Measurements from ENCODE around the gene EPB41L3. TPM values are rescaled to one million over a fixed set of nuclear protein-coding genes. Genes with fewer than 3 reads are reported as not detected.

EPB41L3 gene
- total RNA-seq, 1 experiment from 2014 or later = 20.6 TPM

DNA sequence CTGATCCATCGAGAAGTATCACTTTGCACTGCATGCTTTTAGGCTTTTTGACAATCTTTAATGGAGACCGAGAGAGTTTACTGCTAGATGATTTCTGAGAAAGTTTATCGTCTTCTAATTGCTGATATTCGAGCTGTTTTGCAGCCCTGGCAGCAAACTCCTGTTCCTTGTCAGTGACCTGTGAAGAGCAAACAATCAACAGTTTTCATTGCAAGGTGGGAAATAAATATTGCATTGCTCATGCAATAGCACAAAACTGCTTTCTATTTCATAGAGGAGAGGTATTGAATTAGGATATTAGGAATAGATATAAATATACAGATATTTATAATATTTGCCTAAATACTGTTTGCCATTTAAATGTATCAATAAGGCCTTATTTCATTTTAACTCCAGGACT is 65.5 kb downstream of the EPB41L3 start:
- peaks cover 46% of the 10 kb centered on the region for H3K4me1 Mint-ChIP-seq
- peaks cover 4% of the 10 kb centered on the region; the same call in 1 of the 2 replicates for H3K36me3 Mint-ChIP-seq
- no peak for DNase-seq (ENCODE audit: low spot score)
- H3K9me3 Mint-ChIP-seq = peaks cover 12% of the 10 kb centered on the region
- peak overlapping the region; percentile 19; the same call in 1 of the 2 replicates for H3K27ac Mint-ChIP-seq
- ChIA-PET POLR2A (no interaction called here), CTCF (interaction anchor here (1.3 to 1.9 kb wide), 3 partner anchors 21 to 68 kb away, joined by 4 to 7 read pairs (median 5); no protein-coding TSS in a partner anchor)
- TF ChIP-seq ZNF423 (CRISPR knock-in tag; IDR thresholded peaks at IDR 0.05) = no peak
- TF ChIP-seq OVOL2 (CRISPR knock-in tag; IDR thresholded peaks at IDR 0.05; ENCODE audit: borderline replicate concordance) = no peak
- no peak for TF ChIP-seq CREB1 (CRISPR knock-in tag; IDR thresholded peaks at IDR 0.05)
- TF ChIP-seq, protein P1, sequence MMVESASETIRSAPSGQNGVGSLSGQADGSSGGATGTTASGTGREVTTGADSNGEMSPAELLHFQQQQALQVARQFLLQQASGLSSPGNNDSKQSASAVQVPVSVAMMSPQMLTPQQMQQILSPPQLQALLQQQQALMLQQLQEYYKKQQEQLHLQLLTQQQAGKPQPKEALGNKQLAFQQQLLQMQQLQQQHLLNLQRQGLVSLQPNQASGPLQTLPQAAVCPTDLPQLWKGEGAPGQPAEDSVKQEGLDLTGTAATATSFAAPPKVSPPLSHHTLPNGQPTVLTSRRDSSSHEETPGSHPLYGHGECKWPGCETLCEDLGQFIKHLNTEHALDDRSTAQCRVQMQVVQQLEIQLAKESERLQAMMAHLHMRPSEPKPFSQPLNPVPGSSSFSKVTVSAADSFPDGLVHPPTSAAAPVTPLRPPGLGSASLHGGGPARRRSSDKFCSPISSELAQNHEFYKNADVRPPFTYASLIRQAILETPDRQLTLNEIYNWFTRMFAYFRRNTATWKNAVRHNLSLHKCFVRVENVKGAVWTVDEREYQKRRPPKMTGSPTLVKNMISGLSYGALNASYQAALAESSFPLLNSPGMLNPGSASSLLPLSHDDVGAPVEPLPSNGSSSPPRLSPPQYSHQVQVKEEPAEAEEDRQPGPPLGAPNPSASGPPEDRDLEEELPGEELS (CRISPR knock-in tag; IDR thresholded peaks at IDR 0.05) = no peak
- TF ChIP-seq GRHL2 (CRISPR knock-in tag; IDR thresholded peaks at IDR 0.05; ENCODE audit: insufficient replicate concordance, severe bottlenecking) = no peak
- TF ChIP-seq NR3C1 (CRISPR knock-in tag; conservative IDR thresholded peaks at IDR 0.05; ENCODE audit: low read depth) = no peak
- no peak for TF ChIP-seq IRF2 (CRISPR knock-in tag; IDR thresholded peaks at IDR 0.05; ENCODE audit: borderline replicate concordance, low read depth)
- TF ChIP-seq, protein P2, sequence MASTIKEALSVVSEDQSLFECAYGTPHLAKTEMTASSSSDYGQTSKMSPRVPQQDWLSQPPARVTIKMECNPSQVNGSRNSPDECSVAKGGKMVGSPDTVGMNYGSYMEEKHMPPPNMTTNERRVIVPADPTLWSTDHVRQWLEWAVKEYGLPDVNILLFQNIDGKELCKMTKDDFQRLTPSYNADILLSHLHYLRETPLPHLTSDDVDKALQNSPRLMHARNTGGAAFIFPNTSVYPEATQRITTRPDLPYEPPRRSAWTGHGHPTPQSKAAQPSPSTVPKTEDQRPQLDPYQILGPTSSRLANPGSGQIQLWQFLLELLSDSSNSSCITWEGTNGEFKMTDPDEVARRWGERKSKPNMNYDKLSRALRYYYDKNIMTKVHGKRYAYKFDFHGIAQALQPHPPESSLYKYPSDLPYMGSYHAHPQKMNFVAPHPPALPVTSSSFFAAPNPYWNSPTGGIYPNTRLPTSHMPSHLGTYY (CRISPR knock-in tag; IDR thresholded peaks at IDR 0.05) = no peak
- TF ChIP-seq RORB (CRISPR knock-in tag; IDR thresholded peaks at IDR 0.05) = no peak
- H3K27me3 Mint-ChIP-seq (ENCODE audit: low read depth) = no peaks in the 10 kb centered on the region
- no peak for ATAC-seq
- no peak overlapping the region for H3K4me3 Mint-ChIP-seq

DNA sequence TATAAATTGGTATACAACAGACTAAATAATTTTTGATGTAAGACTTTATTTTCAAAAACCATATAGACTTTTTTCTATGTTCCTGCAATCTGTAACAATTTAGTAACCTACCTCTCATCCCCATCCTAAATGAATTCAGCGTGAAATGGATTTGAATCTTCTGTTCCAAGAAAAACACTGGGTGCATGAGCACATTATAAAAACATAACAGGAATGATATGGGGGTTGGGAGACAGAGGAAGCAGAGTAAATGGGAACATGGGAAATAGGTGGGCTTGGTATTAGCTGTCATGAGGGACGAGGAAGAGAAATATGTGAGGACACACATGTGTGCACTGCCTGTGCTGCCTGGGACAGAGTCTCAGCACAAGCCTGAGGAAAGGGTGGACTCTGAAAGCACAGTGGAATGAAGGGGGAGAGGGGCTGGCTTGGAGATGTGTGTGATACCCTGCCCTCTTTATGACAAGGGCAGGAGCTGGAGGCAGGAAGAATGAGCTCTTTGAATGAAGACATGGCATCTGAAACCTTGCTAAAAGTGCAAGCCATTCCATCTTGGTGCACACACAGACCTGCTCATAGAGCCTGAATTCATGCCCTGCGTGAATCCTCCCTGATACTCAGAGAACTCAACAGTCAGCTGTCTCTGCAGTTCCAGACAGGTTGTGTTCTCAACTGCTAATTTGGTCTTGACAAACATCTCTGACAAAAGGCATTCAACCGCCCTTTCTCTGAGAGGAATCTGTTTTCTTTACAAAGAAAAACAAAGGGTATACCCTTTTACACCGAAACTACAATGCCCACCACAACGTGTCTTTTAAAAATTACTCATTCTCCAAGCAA is 66.6 kb downstream of the EPB41L3 start:
- H3K9me3 Mint-ChIP-seq = peaks cover 10% of the 10 kb centered on the region
- DNase-seq (ENCODE audit: low spot score) = no peak
- CTCF ChIA-PET = interaction anchor here (1.3 to 1.9 kb wide), 3 partner anchors 20 to 69 kb away, joined by 4 to 7 read pairs (median 5); no protein-coding TSS in a partner anchor
- peaks cover 45% of the 10 kb centered on the region for H3K4me1 Mint-ChIP-seq
- peak; percentile 44 for ATAC-seq
- TF ChIP-seq GABPB1 (CRISPR knock-in tag; IDR thresholded peaks at IDR 0.05) (no peak), CREM (CRISPR knock-in tag; IDR thresholded peaks at IDR 0.05) (no peak), NFYB (CRISPR knock-in tag; conservative IDR thresholded peaks at IDR 0.05; ENCODE audit: low read depth) (no peak), RORB (CRISPR knock-in tag; IDR thresholded peaks at IDR 0.05) (no peak), ATF1 (CRISPR knock-in tag; IDR thresholded peaks at IDR 0.05) (no peak), ZNF317 (CRISPR knock-in tag; IDR thresholded peaks at IDR 0.05; ENCODE audit: borderline replicate concordance, low read depth) (no peak), GRHL2 (CRISPR knock-in tag; IDR thresholded peaks at IDR 0.05; ENCODE audit: insufficient replicate concordance, severe bottlenecking) (no peak), TEAD1 (CRISPR knock-in tag; IDR thresholded peaks at IDR 0.05) (no peak)
- TF ChIP-seq, protein P3, sequence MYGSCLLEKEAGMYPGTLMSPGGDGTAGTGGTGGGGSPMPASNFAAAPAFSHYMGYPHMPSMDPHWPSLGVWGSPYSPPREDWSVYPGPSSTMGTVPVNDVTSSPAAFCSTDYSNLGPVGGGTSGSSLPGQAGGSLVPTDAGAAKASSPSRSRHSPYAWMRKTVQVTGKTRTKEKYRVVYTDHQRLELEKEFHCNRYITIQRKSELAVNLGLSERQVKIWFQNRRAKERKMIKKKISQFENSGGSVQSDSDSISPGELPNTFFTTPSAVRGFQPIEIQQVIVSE (CRISPR knock-in tag; IDR thresholded peaks at IDR 0.05; ENCODE audit: borderline replicate concordance) = no peak
- TF ChIP-seq, protein P4, sequence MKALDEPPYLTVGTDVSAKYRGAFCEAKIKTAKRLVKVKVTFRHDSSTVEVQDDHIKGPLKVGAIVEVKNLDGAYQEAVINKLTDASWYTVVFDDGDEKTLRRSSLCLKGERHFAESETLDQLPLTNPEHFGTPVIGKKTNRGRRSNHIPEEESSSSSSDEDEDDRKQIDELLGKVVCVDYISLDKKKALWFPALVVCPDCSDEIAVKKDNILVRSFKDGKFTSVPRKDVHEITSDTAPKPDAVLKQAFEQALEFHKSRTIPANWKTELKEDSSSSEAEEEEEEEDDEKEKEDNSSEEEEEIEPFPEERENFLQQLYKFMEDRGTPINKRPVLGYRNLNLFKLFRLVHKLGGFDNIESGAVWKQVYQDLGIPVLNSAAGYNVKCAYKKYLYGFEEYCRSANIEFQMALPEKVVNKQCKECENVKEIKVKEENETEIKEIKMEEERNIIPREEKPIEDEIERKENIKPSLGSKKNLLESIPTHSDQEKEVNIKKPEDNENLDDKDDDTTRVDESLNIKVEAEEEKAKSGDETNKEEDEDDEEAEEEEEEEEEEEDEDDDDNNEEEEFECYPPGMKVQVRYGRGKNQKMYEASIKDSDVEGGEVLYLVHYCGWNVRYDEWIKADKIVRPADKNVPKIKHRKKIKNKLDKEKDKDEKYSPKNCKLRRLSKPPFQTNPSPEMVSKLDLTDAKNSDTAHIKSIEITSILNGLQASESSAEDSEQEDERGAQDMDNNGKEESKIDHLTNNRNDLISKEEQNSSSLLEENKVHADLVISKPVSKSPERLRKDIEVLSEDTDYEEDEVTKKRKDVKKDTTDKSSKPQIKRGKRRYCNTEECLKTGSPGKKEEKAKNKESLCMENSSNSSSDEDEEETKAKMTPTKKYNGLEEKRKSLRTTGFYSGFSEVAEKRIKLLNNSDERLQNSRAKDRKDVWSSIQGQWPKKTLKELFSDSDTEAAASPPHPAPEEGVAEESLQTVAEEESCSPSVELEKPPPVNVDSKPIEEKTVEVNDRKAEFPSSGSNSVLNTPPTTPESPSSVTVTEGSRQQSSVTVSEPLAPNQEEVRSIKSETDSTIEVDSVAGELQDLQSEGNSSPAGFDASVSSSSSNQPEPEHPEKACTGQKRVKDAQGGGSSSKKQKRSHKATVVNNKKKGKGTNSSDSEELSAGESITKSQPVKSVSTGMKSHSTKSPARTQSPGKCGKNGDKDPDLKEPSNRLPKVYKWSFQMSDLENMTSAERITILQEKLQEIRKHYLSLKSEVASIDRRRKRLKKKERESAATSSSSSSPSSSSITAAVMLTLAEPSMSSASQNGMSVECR (CRISPR knock-in tag; IDR thresholded peaks at IDR 0.05; ENCODE audit: borderline replicate concordance) = no peak
- TF ChIP-seq, protein P5, sequence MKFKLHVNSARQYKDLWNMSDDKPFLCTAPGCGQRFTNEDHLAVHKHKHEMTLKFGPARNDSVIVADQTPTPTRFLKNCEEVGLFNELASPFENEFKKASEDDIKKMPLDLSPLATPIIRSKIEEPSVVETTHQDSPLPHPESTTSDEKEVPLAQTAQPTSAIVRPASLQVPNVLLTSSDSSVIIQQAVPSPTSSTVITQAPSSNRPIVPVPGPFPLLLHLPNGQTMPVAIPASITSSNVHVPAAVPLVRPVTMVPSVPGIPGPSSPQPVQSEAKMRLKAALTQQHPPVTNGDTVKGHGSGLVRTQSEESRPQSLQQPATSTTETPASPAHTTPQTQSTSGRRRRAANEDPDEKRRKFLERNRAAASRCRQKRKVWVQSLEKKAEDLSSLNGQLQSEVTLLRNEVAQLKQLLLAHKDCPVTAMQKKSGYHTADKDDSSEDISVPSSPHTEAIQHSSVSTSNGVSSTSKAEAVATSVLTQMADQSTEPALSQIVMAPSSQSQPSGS (CRISPR knock-in tag; IDR thresholded peaks at IDR 0.05; ENCODE audit: borderline replicate concordance, low read depth) = no peak
- H3K27ac Mint-ChIP-seq = peak overlapping the region; percentile 67
- H3K36me3 Mint-ChIP-seq = peaks cover 4% of the 10 kb centered on the region; the same call in 1 of the 2 replicates
- H3K4me3 Mint-ChIP-seq = no peak overlapping the region
- no peaks in the 10 kb centered on the region for H3K27me3 Mint-ChIP-seq (ENCODE audit: low read depth)
- POLR2A ChIA-PET = no interaction called here
